K562 (cell line): ENCODE data around the gene SIGLEC9. TPM values are rescaled to one million over a fixed set of nuclear protein-coding genes. Genes with fewer than 3 reads are reported as not detected.

ENCODE experiments used
- ATAC-seq: fragments of 200-7000 bp; cut with Tn5 transposase; 3 replicates; pipeline ENCODE4 v1.9.1; 2020; ENCODE audit warnings: moderate library complexity
- BruUV-seq: library from RNA; stranded (reverse); fragments of 400-500 nt; replicated peaks from 2 replicates; lab custom pipeline; 2021; lab: Mats Ljungman, UMichigan
- CTCF ChIA-PET: fragments of 300-600 bp; formaldehyde crosslinking; extraction: SDS; loops from one replicate; lab custom pipeline; 2021; ENCODE audit warnings: low intra/inter-chr PET ratio; lab: Yijun Ruan, JAX
- POLR2A ChIA-PET: fragments of 300-600, 350-650 bp; sonication (Branson Sonifier 250); formaldehyde crosslinking; extraction: SDS; loops from one replicate; lab custom pipeline; 2021; ENCODE audit warnings: antibody characterized with exemption, inconsistent platforms; lab: Yijun Ruan, JAX
- DNase-seq, 4 experiments: peaks; one replicate each; pipeline versions ENCODE4 v3.0.0 to v3.0.0-alpha.2; 2011 to 2018; ENCODE audit warnings: low spot score in 3 of 4, mixed read lengths in 3 of 4; ENCODE audit errors: extremely low read depth in 1 of 4
- FAIRE-seq: peaks from 2 replicates; lab custom pipeline; 2011; peaks lifted over from hg19 to GRCh38; lab: Jason Lieb, UNC
- H2AFZ ChIP-seq: 2 replicates; pipeline ENCODE4 v1.6.0; 2011; ENCODE audit warnings: low read depth, low read length, control low read depth, inconsistent platforms
- H3K27ac ChIP-seq: fragments of 200-600 bp; 3 replicates; pipeline ENCODE4 v1.8.0; 2011; ENCODE audit warnings: low read depth, mild to moderate bottlenecking, control low read depth, inconsistent platforms, low read length, moderate library complexity, mixed read lengths; ENCODE audit errors: extremely low read depth
- H3K27me3 ChIP-seq, 2 experiments: fragments of 300-600 bp in 1 of 2; 2 replicates in 1 of 2; 3 replicates in 1 of 2; pipeline versions ENCODE4 v1.6.0 to v1.8.0; 2011; ENCODE audit warnings: inconsistent platforms in 2 of 2, low read length in 2 of 2, mild to moderate bottlenecking in 1 of 2, mixed read lengths in 1 of 2, moderate library complexity in 1 of 2; ENCODE audit not compliant: control insufficient read depth in 2 of 2, insufficient read depth in 2 of 2
- H3K36me3 ChIP-seq: fragments of 300-600 bp; 3 replicates; pipeline ENCODE4 v1.8.0; 2011; ENCODE audit warnings: mild to moderate bottlenecking, low read length, inconsistent platforms; ENCODE audit not compliant: control insufficient read depth, insufficient read depth
- H3K4me1 ChIP-seq, 2 experiments: fragments of 200-600 bp in 1 of 2; replicated peaks in 1 of 2; 2 replicates in 1 of 2; 3 replicates in 1 of 2; pipeline versions ENCODE4 v1.5.1 to v1.8.0; 2011; ENCODE audit warnings: inconsistent platforms in 2 of 2, low read length in 2 of 2, mild to moderate bottlenecking in 1 of 2, mixed read lengths in 1 of 2, moderate library complexity in 1 of 2; ENCODE audit not compliant: control insufficient read depth in 2 of 2, insufficient read depth in 2 of 2
- H3K4me2 ChIP-seq: 2 replicates; pipeline ENCODE4 v1.6.1; 2011; ENCODE audit warnings: low read length, control low read depth, inconsistent platforms, mixed read lengths; ENCODE audit not compliant: insufficient read depth
- H3K4me3 ChIP-seq: fragments of 200-600 bp; sonication (generic), shearing (Covaris generic); 2 replicates; pipeline ENCODE4 v1.5.1; 2016; ENCODE audit warnings: control low read depth, inconsistent platforms
- H3K79me2 ChIP-seq: fragments of 200-600 bp; 3 replicates; pipeline ENCODE4 v1.8.0; 2011; ENCODE audit warnings: low read length, inconsistent platforms; ENCODE audit not compliant: control insufficient read depth, insufficient read depth
- H3K9ac ChIP-seq, 2 experiments: 2 replicates each; pipeline versions ENCODE4 v1.6.0 to v1.6.1; 2011; ENCODE audit warnings: low read depth in 2 of 2, low read length in 2 of 2, control low read depth in 1 of 2, inconsistent platforms in 1 of 2, mild to moderate bottlenecking in 1 of 2, mixed read lengths in 1 of 2; ENCODE audit not compliant: insufficient read depth in 1 of 2
- H3K9me1 ChIP-seq: one replicate; pipeline ENCODE4 v1.6.0; 2011; ENCODE audit warnings: inconsistent platforms, mild to moderate bottlenecking, low read length, moderate library complexity; ENCODE audit not compliant: control insufficient read depth, insufficient read depth
- H3K9me3 ChIP-seq: replicated peaks from 2 replicates; pipeline ENCODE4 v1.5.1; 2011; ENCODE audit warnings: low read depth, low read length, inconsistent platforms; ENCODE audit not compliant: control insufficient read depth, insufficient read depth
- H4K20me1 ChIP-seq: replicated peaks from 2 replicates; pipeline ENCODE4 v1.6.1; 2011; ENCODE audit warnings: low read length, inconsistent platforms, mixed read lengths; ENCODE audit not compliant: control insufficient read depth, insufficient read depth
- ARID3B ChIP-seq: fragments of 250-450 bp; sonication (Bioruptor Pico); IDR thresholded peaks from 2 replicates; pipeline ENCODE4 v1.4.0; 2020; ENCODE audit warnings: borderline replicate concordance
- CBX1 ChIP-seq: sonication (generic); IDR thresholded peaks from 2 replicates; pipeline ENCODE4 v1.6.1; 2016; ENCODE audit warnings: antibody characterized with exemption, low read depth, mild to moderate bottlenecking
- CEBPG ChIP-seq, 3 experiments: fragments of 200-800 bp in 1 of 3; sonication (Bioruptor generic) in 1 of 3; sonication (generic) in 1 of 3; formaldehyde crosslinking in 1 of 3; IDR thresholded peaks in 2 of 3; conservative IDR thresholded peaks in 1 of 3; 2 replicates each; pipeline versions ENCODE4 v1.6.1 to v1.8.0; 2016 to 2022; ENCODE audit warnings: missing compliant biosample characterization in 2 of 3, missing genetic modification characterization in 2 of 3, mild to moderate bottlenecking in 1 of 3, missing genetic modification reagents in 1 of 3
- HBP1 ChIP-seq: fragments of 450-650 bp; formaldehyde crosslinking; IDR thresholded peaks from 2 replicates; pipeline ENCODE4 v1.4.0; 2022; ENCODE audit warnings: missing genetic modification characterization
- HES1 ChIP-seq: fragments of 450-650 bp; IDR thresholded peaks from 2 replicates; pipeline ENCODE4 v1.6.1; 2016; ENCODE audit warnings: low read depth, mild to moderate bottlenecking, moderate library complexity
- IRF9 ChIP-seq: fragments of 450-650 bp; IDR thresholded peaks from 2 replicates; pipeline ENCODE4 v1.6.1; 2016; ENCODE audit warnings: missing biosample characterization, missing genetic modification characterization
- KLF6 ChIP-seq: fragments of 250-450 bp; sonication (Bioruptor Pico); IDR thresholded peaks from 2 replicates; pipeline ENCODE4 v1.4.0; 2020; ENCODE audit warnings: mild to moderate bottlenecking, moderate library complexity, borderline replicate concordance
- PHF21A ChIP-seq: fragments of 450-650 bp; IDR thresholded peaks from 2 replicates; pipeline ENCODE4 v1.6.1; 2017; ENCODE audit warnings: low read depth, borderline replicate concordance
- PRPF4 ChIP-seq: fragments of 200-400 bp; formaldehyde crosslinking; IDR thresholded peaks from one replicate; pipeline ENCODE4 v1.6.1; 2017; ENCODE audit warnings: low read length, low read depth, mild to moderate bottlenecking; ENCODE audit not compliant: insufficient read depth, poor library complexity, severe bottlenecking
- RUNX1 ChIP-seq: sonication (generic); IDR thresholded peaks from 2 replicates; pipeline ENCODE4 v1.6.1; 2016; ENCODE audit warnings: antibody characterized with exemption, low read depth
- TRIM25 ChIP-seq: fragments of 450-650 bp; IDR thresholded peaks from 2 replicates; pipeline ENCODE4 v1.7.0; 2016; ENCODE audit warnings: borderline replicate concordance
- WGBS: fragments of 100-300 bp; shearing (Covaris generic); methylation state at CpG from one replicate; pipeline ENCODE4 v1.1.6; 2016; ENCODE audit warnings: low coverage, mixed read lengths; ENCODE audit not compliant: insufficient coverage; ENCODE audit errors: missing lambda C conversion rate; 5-methylcytosine and 5-hydroxymethylcytosine counted together
- in situ Hi-C: fragments of 300-500 bp; cut with MboI; formaldehyde crosslinking; loops from 4 replicates; pipeline ENCODE4 v1.15.0; 2018; ENCODE audit warnings: inconsistent platforms, mixed read lengths
- intact Hi-C: fragments of 100-400 bp; cut with micrococcal nuclease; formaldehyde crosslinking; loops from 2 replicates; pipeline ENCODE4 v1.14.2; 2022
- polyA plus RNA-seq, 8 experiments: library from polyadenylated mRNA; depleted of rRNA in 4 of 8; stranded (reverse) in 5 of 8; unstranded in 3 of 8; fragments of >200 nt; fragmentation: Nextera tagmentation in 2 of 8; fragmentation: Illumina TruSeq in 1 of 8; extraction: Ambion mirVana in 2 of 8; extraction: Trizol in 1 of 8; gene quantifications; 2 replicates each; pipeline versions ENCODE4 v1.2.1 to v1.2.3, GENCODE V29; 2011 to 2014; ENCODE audit warnings: inconsistent platforms in 1 of 8, missing spikeins in 1 of 8
- total RNA-seq, 7 experiments: library from RNA; depleted of rRNA in 6 of 7; stranded (reverse); fragments of >200 nt in 6 of 7; fragmentation: Illumina TruSeq in 2 of 7; extraction: Trizol in 2 of 7; gene quantifications; 2 replicates each; pipeline versions ENCODE4 v1.2.1 to v1.2.3, GENCODE V29; 2011 to 2021; ENCODE audit warnings: low replicate concordance in 1 of 7

Gene SIGLEC9
- total and polyA plus RNA-seq, 9 of the 15 experiments (the other 6 are each of a cell fraction or from before 2014, with no cell fraction given): 0.09 to 0.34 (median 0.22) TPM; not detected in 4

- H3K9me3 ChIP-seq: no peaks in the 10 kb centered on the region
- no peak overlapping the region for H3K4me2 ChIP-seq
- no peak overlapping the region for H2AFZ ChIP-seq
- H3K36me3 ChIP-seq: no peaks in the 10 kb centered on the region
- POLR2A ChIA-PET: no interaction called here
- H3K4me3 ChIP-seq: no peak overlapping the region
- H3K9ac ChIP-seq: no peak overlapping the region
- H3K79me2 ChIP-seq: no peaks in the 10 kb centered on the region
- no peaks in the 10 kb centered on the region for H4K20me1 ChIP-seq
- no TSS peak for BruUV-seq
- intact Hi-C loops (no loop called here), in situ Hi-C loops (no loop called here)
- no peak for FAIRE-seq
- no peaks in the 10 kb centered on the region for H3K9me1 ChIP-seq
- WGBS: 31% methylated on average over 14 of the region's 16 CpGs
- H3K4me1 ChIP-seq: peaks cover 34 to 35% of the 10 kb centered on the region in 2 experiments
- peaks cover 3 to 34% of the 10 kb centered on the region in 2 experiments; a peak in 2 of 5 replicates for H3K27me3 ChIP-seq
- DNase-seq: no peak
- CTCF ChIA-PET: interaction anchor here (0.6 kb wide), 1 partner anchor 260 kb away, joined by 3 read pairs; no protein-coding TSS in a partner anchor
- H3K27ac ChIP-seq: no peak overlapping the region
- no peak for ATAC-seq
- TF ChIP-seq HBP1 (no peak), PHF21A (no peak), IRF9 (tag) (no peak), ARID3B (CRISPR knock-in tag) (no peak), CBX1 (no peak), CEBPG (CRISPR knock-in tag; IDR thresholded peaks at IDR 0.05) (no peak), CEBPG (tag; conservative IDR thresholded peaks at IDR 0.05 in 1 of 2, IDR thresholded peaks at IDR 0.05 in 1 of 2) (no peak), TRIM25 (no peak), KLF6 (CRISPR knock-in tag) (no peak), PRPF4 (no peak), HES1 (no peak), RUNX1 (no peak)
Measured at GRCh38 chr19:51125421-51126075, 842 bp downstream of the SIGLEC9 start.
